DOHH2 (cell line): ENCODE results near the gene NR0B1.

Experiments
- H3F3A ChIP-seq: fragments of 200-600 bp; sonication (generic), shearing (Covaris generic); 2 replicates; pipeline ENCODE4 v1.6.0; 2016; ENCODE audit warnings: antibody characterized with exemption, mild to moderate bottlenecking; ENCODE audit not compliant: control insufficient read depth, insufficient read depth
- H3K27ac ChIP-seq: fragments of 200-600 bp; sonication (generic); 2 replicates; pipeline ENCODE4 v1.5.1; 2014; ENCODE audit warnings: low read depth, mild to moderate bottlenecking, low read length, moderate library complexity
- H3K27me3 ChIP-seq: fragments of 200-600 bp; sonication (generic); 2 replicates; pipeline ENCODE4 v1.6.1; 2014; ENCODE audit warnings: mild to moderate bottlenecking, low read length, mixed read lengths; ENCODE audit not compliant: control insufficient read depth
- H3K36me3 ChIP-seq: fragments of 200-600 bp; sonication (generic); 2 replicates; pipeline ENCODE4 v1.6.1; 2014; ENCODE audit warnings: mild to moderate bottlenecking, low read length, moderate library complexity, mixed read lengths; ENCODE audit not compliant: control insufficient read depth
- H3K4me1 ChIP-seq: fragments of 200-600 bp; sonication (generic); 2 replicates; pipeline ENCODE4 v1.6.1; 2014; ENCODE audit warnings: mild to moderate bottlenecking, low read length, mixed read lengths; ENCODE audit not compliant: control insufficient read depth
- H3K4me2 ChIP-seq: fragments of 200-600 bp; sonication (generic); 2 replicates; pipeline ENCODE4 v1.6.0; 2014; ENCODE audit warnings: mild to moderate bottlenecking, low read length, moderate library complexity
- H3K4me3 ChIP-seq: fragments of 200-600 bp; sonication (generic); 2 replicates; pipeline ENCODE4 v1.5.1; 2014; ENCODE audit warnings: mild to moderate bottlenecking, low read length, mixed read lengths
- H3K79me2 ChIP-seq: fragments of 200-600 bp; sonication (generic); 2 replicates; pipeline ENCODE4 v1.6.1; 2014; ENCODE audit warnings: mild to moderate bottlenecking, low read length, mixed read lengths; ENCODE audit not compliant: control insufficient read depth
- H3K9me2 ChIP-seq: fragments of 200-600 bp; sonication (generic); replicated peaks from 2 replicates; pipeline ENCODE4 v1.6.1; 2014; ENCODE audit warnings: mild to moderate bottlenecking, low read length, mixed read lengths; ENCODE audit not compliant: control insufficient read depth
- H3K9me3 ChIP-seq: fragments of 200-600 bp; sonication (generic); 2 replicates; pipeline ENCODE4 v1.6.1; 2014; ENCODE audit warnings: antibody characterized with exemption, low read length, mixed read lengths; ENCODE audit not compliant: control insufficient read depth, insufficient read depth
- H4K20me1 ChIP-seq: fragments of 200-600 bp; sonication (generic); 2 replicates; pipeline ENCODE4 v1.6.0; 2014; ENCODE audit warnings: low read depth, mild to moderate bottlenecking, antibody characterized with exemption, low read length, moderate library complexity; ENCODE audit not compliant: control insufficient read depth, insufficient read depth
- EZH2phosphoT487 ChIP-seq: fragments of 200-600 bp; sonication (generic); IDR thresholded peaks from 2 replicates; pipeline ENCODE4 v1.6.1; 2017; ENCODE audit warnings: borderline replicate concordance, mild to moderate bottlenecking, antibody characterized with exemption, low read length, moderate library complexity, mixed read lengths
- TF ChIP-seq, protein P1 (sequence below): fragments of 200-600 bp; sonication (generic); IDR thresholded peaks from one replicate; pipeline ENCODE4 v1.5.1; 2014; ENCODE audit warnings: antibody characterized with exemption, mild to moderate bottlenecking, low read depth, low read length; ENCODE audit not compliant: poor library complexity, severe bottlenecking

The NR0B1 gene

DNA sequence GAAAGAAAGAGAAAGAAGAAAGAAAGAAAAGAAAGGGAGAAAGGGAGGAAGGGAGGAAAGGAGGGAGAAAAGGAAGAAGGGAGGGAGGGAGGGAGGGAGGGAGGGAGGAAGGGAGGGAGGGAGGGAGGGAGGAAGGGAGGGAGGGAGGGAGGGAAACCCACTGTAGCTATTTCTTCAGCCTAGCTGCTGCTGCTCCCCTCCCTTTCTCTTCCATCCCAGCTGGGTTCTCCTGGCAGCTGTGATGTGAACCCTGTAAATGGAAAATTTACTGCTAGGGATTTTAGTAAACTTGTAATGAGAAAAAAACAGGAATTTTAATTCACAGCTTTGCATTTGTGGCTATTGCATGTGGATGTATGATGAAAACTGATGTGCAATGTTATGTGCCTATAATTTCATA is 8.0 kb downstream of the NR0B1 start:
- no peaks in the 10 kb centered on the region for H4K20me1 ChIP-seq
- no peak overlapping the region for H3K4me3 ChIP-seq
- no peaks in the 10 kb centered on the region for H3F3A ChIP-seq
- no peaks in the 10 kb centered on the region for H3K27me3 ChIP-seq
- no peaks in the 10 kb centered on the region for H3K36me3 ChIP-seq
- no peaks in the 10 kb centered on the region for H3K9me3 ChIP-seq
- no peak overlapping the region for H3K4me2 ChIP-seq
- no peaks in the 10 kb centered on the region for H3K9me2 ChIP-seq
- no peaks in the 10 kb centered on the region for H3K79me2 ChIP-seq
- no peaks in the 10 kb centered on the region for H3K4me1 ChIP-seq
- TF ChIP-seq EZH2phosphoT487 = no peak
- TF ChIP-seq, protein P1, sequence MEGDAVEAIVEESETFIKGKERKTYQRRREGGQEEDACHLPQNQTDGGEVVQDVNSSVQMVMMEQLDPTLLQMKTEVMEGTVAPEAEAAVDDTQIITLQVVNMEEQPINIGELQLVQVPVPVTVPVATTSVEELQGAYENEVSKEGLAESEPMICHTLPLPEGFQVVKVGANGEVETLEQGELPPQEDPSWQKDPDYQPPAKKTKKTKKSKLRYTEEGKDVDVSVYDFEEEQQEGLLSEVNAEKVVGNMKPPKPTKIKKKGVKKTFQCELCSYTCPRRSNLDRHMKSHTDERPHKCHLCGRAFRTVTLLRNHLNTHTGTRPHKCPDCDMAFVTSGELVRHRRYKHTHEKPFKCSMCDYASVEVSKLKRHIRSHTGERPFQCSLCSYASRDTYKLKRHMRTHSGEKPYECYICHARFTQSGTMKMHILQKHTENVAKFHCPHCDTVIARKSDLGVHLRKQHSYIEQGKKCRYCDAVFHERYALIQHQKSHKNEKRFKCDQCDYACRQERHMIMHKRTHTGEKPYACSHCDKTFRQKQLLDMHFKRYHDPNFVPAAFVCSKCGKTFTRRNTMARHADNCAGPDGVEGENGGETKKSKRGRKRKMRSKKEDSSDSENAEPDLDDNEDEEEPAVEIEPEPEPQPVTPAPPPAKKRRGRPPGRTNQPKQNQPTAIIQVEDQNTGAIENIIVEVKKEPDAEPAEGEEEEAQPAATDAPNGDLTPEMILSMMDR = no peak
- H3K27ac ChIP-seq = no peak overlapping the region

DNA sequence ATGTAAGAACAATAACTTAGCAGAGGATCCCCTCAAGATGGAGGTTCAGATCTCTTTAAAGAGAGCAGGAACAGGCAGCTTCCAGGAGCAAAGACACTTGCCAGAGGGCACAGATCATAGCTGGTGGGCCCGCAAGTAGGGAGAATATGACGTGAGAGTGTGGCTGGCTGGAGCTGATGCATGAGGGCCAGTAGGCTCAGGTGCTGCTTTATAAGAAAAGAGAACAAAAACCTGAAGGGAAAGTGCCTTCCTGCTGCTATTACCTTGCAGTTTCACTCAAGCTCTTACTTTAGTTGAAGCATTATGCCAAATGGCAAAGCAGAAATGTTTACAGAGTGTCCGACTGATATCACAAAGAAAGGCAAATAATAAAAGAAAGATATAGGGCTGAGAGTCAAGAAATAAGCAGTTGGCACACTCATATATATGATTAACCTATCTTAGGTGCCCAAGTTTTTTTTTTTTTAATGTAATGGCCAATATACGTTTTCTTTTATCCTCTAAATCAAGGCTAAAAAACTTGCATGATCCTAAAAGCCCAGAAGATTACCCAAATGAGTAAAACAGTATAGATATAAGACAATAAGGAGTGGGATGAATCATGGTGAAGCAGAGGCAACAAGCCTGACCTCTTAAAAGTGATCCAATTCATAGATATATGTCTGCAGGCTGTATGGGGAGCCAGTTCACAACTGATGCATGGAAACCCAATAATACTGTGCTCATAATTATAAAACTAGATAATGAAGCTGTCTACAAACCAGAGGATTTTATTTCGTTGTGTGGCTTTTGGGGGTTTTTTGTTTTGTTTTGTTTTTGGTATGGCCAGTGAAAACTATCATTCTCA is 12.6 kb downstream of the NR0B1 start:
- H3K9me2 ChIP-seq = no peaks in the 10 kb centered on the region
- H3K27ac ChIP-seq = no peak overlapping the region
- no peaks in the 10 kb centered on the region for H3K36me3 ChIP-seq
- H3F3A ChIP-seq = no peaks in the 10 kb centered on the region
- H3K4me1 ChIP-seq = no peaks in the 10 kb centered on the region
- no peaks in the 10 kb centered on the region for H3K27me3 ChIP-seq
- H3K4me3 ChIP-seq = no peak overlapping the region
- TF ChIP-seq EZH2phosphoT487 = no peak
- TF ChIP-seq, protein P1 = no peak
- no peaks in the 10 kb centered on the region for H3K79me2 ChIP-seq
- H4K20me1 ChIP-seq = no peaks in the 10 kb centered on the region
- H3K4me2 ChIP-seq = no peak overlapping the region
- H3K9me3 ChIP-seq = no peaks in the 10 kb centered on the region

DNA sequence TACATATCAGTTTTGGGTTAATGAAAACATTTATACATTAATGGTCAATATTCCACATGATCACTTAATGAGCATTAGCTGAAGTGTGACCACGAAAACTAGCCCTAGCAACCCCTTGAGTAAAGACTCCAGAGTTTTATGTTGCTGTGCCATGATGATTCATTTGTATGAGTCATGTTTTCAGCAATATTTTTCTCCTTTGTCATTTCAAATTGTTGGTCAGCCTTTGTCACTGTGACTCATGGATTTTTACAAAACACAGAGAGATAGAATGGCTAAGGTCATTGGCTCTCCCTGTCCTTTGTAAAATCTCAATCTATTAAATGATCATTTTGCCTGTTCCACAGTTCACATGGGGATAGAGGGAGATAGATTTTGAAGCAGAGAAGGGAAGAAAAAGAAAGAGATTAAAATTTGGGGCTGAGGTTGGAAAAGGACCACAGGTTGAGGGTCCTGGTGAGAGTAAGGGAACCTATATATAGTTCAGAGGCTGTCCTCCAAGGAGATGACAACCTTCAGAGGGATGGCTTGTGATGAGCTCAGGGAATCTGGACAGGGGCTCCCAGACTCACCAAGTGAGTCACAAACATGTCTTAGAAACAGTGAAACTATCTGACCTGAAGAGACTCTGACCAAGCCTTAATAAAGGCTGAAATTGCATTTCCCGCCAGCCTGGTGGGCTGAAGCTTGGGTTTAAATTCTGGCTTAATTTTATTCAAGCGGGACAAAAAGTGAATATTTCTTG is 25.6 kb downstream of the NR0B1 start:
- H3K27ac ChIP-seq = no peak overlapping the region

More for the DNA sequence above, 25.6 kb downstream of the NR0B1 start:
- no peak overlapping the region for H3K4me3 ChIP-seq
- no peak overlapping the region for H3K4me2 ChIP-seq
- no peaks in the 10 kb centered on the region for H4K20me1 ChIP-seq
- no peaks in the 10 kb centered on the region for H3K27me3 ChIP-seq
- H3K9me3 ChIP-seq = no peaks in the 10 kb centered on the region
- H3K4me1 ChIP-seq = no peaks in the 10 kb centered on the region
- H3K79me2 ChIP-seq = no peaks in the 10 kb centered on the region
- no peaks in the 10 kb centered on the region for H3K36me3 ChIP-seq
- H3F3A ChIP-seq = no peaks in the 10 kb centered on the region
- TF ChIP-seq EZH2phosphoT487 = no peak
- TF ChIP-seq, protein P1 = no peak
- H3K9me2 ChIP-seq = no peaks in the 10 kb centered on the region
